HG03342 (cell line): Measurements from ENCODE around the gene ST7L.

Experiments used
- ATAC-seq: cut with Tn5 transposase; IDR thresholded peaks from one replicate; pipeline ENCODE4 v1.9.1; 2021; ENCODE audit warnings: mild to moderate bottlenecking, moderate library complexity; ENCODE audit not compliant: unreplicated experiment

The ST7L gene

GRCh38 chr1:112618114-112618720 lies 724 bp downstream of the ST7L start:
- peak; percentile 2 for ATAC-seq

DNA sequence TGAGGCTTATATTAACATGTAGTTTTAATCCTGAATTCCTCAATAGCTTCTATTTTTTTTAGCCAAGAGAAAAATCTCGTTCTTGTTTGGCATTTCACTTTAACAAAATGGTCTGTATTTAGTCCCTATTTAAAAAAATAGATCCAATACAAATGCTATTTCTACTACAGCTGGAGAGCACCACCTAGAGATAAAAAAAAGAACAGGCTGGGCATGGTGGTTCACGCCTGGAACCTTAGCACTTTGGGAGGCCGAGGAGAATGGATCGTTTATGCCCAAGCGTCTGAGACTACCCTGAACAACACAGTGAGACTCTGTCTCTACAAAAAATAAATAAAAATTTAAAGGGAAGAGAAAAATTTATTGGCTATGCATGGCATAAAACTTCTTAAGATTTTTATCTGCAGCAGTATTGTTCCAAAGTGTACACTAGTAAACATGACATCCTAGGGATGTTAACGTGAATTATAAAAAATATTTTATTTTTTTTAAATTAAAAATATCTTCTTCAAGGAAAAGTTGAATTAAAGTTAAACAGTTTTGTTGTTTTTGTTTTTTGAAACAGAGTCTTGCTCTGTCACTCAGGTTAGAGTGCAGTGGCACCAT lies 4.4 kb downstream of the ST7L start:
- no peak for ATAC-seq

DNA sequence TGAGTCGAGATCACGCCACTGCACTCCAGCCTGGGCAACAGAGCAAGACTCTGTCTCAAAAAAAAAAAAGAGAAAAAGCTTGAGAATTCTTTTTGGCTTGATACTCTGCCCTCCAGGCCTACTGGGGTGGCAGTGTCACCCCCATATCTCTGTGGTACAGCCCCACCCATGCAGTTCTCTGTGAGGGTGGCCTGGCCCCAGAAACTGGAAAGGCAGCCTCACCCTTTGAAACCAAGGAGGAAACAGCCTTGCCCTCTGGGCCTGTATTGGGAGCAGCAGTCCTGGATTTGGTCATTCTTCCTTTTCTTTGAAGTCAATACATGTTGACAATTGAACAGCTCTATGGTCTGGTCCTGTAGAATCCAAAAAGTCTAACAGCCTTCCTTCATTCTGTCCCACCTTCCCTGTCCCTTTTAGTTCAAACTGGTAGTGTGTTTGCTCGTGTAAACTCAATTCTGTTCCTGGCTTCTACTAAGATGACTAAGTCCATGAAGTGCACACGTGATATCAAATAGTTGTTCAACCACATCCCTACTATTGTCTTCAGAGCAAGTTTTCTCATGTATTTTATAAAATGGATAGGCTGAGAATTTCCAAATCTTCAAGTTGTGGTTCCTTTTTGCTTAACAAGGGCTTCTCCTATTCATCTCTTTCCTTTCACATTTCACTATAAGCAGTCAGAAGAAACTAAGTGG lies 13.2 kb downstream of the ST7L start:
- ATAC-seq = no peak

DNA sequence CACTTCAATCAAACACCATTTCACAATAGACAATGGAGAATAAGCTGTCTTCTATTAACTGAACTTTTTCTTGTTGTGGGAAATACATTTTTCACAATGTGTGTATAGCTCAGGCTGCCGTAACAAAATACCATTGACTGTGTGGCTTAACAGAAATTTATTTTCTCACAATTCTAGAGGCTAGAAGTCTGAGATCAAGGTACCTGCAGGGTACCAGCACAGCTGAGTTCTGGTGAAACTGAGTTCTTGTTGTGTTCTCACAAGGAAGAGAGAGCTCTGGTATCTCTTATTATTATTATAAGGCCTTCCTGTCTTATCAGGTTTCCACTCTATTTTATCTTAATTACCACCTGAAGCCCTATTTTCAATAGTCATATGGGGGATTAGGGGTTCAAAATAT lies 15.4 kb downstream of the ST7L start:
- ATAC-seq = no peak

DNA sequence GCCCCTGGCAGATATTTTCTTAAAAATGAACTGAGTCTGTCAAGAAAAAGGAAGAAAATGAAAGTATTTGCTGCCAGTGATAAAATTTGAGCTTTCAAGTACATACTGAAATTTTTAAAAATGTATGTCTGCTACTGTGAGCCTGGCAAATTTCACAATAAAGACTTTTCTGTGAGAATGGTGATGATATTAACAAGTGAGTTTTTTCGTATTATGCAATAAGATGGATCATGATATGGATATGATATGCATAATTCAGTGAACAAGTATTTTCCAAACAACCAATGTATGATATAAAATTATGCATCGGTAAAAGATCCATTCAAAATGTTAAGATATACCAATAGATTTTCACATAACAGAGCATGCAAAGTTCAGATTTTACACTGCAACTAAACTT lies 15.9 kb downstream of the ST7L start:
- ATAC-seq = no peak

DNA sequence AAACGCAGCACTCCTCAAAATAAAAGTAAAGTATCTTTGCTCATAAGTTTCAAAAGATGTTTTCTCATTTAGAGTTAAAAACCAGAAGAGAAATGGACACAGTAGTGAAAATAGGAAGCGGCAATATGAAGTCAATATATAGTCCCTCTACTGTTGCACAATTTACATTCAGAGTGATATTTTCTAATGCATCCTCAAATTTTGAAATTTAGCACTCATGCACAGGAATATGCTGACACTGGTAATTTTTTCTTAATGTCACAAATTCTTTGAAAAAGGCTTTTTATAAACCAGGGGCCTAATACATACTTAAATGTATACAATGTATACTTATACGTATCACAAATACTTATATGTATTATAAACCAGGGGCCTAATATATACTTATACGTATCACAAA lies 19.5 kb downstream of the ST7L start:
- ATAC-seq = no peak

DNA sequence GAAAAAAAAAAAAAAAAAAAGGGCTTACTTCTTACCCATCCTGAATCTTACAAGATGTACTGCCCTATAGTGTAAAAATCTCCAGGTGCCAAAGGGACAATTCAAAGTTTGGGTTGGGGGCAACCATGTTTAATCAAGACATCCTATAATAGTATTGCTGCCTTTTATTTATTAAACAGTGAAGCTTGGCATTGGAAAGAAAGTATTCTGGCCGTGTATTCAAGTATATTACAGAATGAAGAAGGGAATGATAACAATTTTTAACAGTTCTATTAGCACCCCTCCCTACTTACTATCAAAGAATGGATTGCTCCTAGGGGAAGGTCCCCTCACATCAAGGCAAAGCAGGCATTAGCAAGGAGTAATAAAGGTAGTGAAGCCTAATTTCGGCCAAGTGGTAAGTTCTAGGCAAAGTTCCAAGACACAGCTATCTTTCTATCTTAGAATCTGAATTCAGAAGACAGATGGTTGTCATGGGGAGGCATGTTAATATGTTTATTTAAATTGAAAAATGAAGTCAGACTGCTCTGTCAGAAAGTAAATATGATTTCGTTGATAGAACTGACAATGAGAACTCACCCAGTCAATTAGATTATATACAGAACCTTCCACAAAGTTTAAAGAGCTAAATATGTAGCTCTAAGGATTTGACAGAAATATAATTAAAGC lies 24.6 kb downstream of the ST7L start:
- ATAC-seq = no peak

DNA sequence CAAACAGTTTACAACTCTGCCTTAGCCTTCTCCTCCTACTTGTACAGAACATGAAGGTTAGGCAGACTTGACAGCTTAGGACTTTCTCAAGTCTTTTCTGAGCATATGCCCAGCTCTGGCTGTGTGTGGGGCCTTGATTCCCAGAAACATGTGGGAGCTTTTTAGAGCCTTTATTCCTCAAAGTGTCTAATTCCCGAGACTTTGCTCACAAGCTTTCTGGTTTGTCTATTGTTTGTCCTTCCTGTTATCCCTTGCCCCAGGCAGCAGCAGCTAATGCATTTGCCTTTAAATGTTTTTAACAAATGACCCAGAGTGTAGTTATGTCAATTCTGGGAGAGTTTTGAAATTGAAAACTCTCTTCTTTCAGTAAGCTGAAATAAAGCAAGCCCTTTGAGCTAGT lies 29.2 kb downstream of the ST7L start:
- no peak for ATAC-seq

DNA sequence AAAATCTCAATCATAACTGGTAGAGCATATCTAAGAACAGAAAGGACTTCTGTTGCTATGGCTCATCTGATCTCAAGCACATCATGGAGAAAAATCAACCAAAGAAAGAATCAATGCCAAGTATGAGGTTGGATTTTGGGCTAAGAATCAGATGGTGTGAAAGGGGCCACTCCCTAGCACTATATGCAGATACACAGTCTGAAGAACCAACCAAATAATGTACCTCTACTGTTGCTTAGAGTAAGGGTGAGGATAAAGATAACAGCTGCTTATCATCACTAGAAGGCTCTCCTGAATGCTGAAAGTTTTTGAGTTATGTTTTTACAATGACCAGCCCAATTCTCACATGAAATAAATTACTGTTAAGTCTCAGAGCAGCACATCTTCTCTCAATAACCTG lies 35.6 kb downstream of the ST7L start:
- no peak for ATAC-seq

GRCh38 chr1:112581586-112582192 lies 37.3 kb downstream of the ST7L start:
- no peak for ATAC-seq

DNA sequence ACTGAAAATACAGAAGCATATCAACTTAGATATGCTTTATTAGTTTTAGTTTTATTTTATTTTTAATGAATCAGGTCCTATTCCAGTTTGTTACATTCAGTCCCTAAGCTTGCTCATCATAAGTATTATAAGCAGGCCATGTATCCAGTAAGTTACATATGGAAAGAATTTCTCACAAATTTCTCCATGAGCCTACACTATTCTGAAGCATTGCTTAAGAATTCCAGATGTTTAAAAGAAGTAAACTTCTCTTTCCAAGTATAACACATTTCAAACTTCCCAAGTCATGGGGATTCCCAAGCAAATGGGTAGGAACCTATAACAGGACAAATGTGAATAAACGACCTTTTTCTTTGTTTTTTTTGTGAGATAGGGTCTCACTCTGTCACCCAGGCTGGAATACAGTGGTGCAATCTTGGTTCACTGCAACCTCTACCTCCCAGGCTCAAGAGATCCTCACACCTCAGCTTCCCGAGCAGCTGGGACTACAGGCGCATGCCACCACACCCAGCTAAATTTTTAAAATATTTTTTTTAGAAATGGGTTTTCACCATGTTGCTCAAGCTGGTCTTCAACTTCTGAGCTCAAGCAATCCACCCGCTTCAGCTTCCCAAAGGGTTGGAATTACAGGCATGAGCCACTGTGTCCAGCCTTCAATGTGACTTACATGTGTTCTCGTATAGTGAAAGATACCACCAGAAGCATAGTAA lies 39.0 kb downstream of the ST7L start:
- ATAC-seq = no peak

GRCh38 chr1:112576240-112576639 lies 42.7 kb downstream of the ST7L start:
- ATAC-seq = no peak

GRCh38 chr1:112575154-112575804 lies 43.7 kb downstream of the ST7L start:
- ATAC-seq = no peak

GRCh38 chr1:112565800-112566199 lies 53.1 kb downstream of the ST7L start:
- no peak for ATAC-seq

DNA sequence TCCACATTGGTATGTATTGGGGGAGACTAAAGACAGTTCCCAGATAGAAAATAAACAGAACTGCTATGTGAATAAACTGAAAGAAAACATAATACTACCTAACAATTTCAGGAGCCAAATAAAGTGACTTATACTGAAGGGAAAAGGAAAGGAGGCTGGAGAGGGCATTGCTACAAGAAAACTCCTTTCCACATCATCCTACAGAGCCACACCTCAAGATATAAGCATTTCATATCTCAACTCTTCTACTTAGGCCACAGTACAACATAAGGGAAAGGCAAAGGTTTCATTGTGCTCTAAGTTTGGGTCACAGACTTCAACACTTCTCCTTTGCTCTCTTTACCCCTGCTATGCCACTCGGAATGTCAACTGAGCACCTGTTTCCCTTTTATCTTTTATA lies 54.9 kb downstream of the ST7L start:
- no peak for ATAC-seq

DNA sequence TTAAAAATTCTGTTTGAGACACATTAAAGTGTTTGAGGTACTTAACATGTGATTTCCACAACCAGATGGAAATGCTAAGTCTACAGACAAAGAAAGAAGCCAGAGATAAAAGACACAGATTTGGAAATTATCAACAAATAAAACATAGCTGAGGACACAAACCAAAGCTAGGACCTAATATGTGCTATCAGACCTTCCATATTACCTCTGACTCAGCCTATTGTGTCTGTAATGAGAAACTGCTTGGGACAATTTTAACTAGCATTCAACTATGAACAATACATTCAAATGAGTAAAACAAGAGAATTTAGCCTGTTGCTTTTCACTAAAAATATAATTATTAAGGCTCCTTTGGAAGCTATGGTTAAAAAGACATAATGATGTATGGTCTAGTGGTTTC lies 55.6 kb downstream of the ST7L start:
- ATAC-seq = no peak

DNA sequence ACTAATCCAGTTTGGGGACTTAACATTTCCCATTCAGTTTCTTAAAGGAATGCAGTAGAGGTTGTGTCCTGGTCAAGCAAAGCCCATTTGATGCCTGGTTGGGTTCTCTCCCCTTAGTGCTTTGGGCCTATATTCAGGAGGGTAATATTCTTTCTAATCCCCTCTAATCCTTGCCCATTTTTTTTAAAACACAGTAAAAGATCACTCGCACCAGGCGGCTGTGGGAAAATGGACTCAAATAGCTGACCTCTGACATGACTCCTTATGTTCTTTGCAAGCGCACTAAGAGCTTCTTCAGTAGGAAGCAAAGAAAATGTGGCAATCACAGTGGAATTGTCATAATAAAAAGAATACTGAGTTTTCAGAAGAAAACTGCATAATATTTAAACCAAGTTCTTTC lies 60.3 kb downstream of the ST7L start:
- no peak for ATAC-seq

DNA sequence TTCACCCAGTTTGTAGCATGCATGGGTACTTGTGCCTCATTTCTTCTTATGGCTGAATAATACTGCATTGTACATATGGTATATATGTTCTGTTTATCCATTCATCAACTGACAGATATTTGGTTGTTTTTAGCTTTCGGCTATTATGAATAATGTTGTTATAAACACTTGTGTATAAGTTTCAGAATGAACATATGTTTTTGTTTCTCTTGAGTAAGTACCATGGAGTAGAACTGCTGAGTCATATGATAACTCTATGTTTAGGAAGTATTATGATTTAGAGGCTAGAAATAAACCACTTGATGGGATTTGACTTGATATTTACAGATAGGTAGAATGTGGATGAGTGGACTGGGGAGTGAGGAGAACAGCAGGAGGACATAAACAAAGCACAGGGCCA lies 61.6 kb downstream of the ST7L start:
- no peak for ATAC-seq

DNA sequence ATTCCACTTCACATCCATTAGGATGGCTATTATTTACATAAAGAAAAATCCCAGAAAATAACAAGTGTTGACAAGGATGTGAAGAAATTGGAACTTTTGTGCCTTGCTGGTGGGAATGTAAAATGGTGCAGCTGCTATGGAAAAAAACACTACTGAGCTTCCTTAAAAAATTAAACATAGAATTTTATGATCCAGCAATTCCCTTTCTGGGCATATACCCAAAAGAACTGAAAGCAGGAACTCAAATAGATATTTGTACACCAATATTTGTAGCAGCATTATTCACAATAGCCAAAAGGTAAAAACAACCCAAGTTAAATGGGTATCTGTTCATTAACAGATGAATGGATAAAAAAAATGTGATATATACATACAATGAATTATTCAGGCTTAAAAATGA lies 64.5 kb downstream of the ST7L start:
- ATAC-seq = no peak

- ATAC-seq = no peak
Observed at GRCh38 chr1:112549590-112549989, 69.4 kb downstream of the ST7L start.
